ENCODE data around the gene SLC6A12.

- TF ChIP-seq TAF1 (IDR thresholded peaks at IDR 0.05; ENCODE audit: low read depth) (no peak), CTCF (IDR thresholded peaks at IDR 0.05; ENCODE audit: poor library complexity, severe bottlenecking) (no peak), REST (IDR thresholded peaks at IDR 0.05; ENCODE audit: borderline replicate concordance) (no peak), EZH2 (IDR thresholded peaks at IDR 0.05; ENCODE audit: borderline replicate concordance, insufficient read depth, low read length, poor library complexity, severe bottlenecking) (no peak), POLR2AphosphoS5 (IDR thresholded peaks at IDR 0.05) (no peak), MXI1 (conservative IDR thresholded peaks at IDR 0.05; ENCODE audit: poor library complexity, severe bottlenecking) (no peak), EP300 (conservative IDR thresholded peaks at IDR 0.05; ENCODE audit: poor library complexity, severe bottlenecking) (no peak), RAD21 (conservative IDR thresholded peaks at IDR 0.05) (no peak)
These were observed 43.4 kb downstream of the SLC6A12 start for GRCh38 chr12:170371-171225.
